ENCODE results near the gene PACS1.

Gene PACS1

GRCh38 chr11:66157182-66157864 lies 87.3 kb downstream of the PACS1 start:
- TF ChIP-seq EZH2 (optimal IDR thresholded peaks at IDR 0.05; ENCODE audit: low read depth, low read length), result no peak
- 0 out of 2 replicates have a peak, but pooled peaks have one; percentile 10 for TF ChIP-seq CTCF (IDR thresholded peaks at IDR 0.05; ENCODE audit: low read length)

DNA sequence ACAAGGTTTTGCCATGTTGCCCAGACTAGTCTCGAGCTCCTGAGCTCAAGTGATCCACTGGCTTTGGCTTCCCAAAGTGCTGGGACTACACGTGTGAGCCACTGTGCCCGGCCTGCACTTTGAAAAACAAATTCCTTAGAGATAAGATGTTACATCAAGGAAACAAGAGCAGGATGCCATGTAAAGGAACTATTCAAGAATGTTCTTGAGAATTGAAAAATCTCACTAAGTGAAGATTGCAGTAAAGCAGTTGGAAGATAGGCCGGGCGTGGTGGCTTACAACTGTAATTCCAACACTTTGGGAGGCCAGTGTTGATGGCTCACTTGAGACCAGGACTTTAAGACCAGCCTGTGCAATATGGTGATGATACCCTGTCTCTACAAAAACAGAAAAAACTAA lies 88.1 kb downstream of the PACS1 start:
- H3K4me2 ChIP-seq (ENCODE audit: low read depth, low read length), result no peak overlapping the region
- H3K27ac ChIP-seq (ENCODE audit: low read length), result no peak overlapping the region
- H3K36me3 ChIP-seq (replicated peaks; ENCODE audit: insufficient read depth, low read length), result no peaks in the 10 kb centered on the region
- no peaks in the 10 kb centered on the region for H4K20me1 ChIP-seq (ENCODE audit: insufficient read depth, low read length)
- H3K27me3 ChIP-seq (replicated peaks; ENCODE audit: insufficient read depth, low read length), result no peaks in the 10 kb centered on the region
- no peaks in the 10 kb centered on the region for H3K79me2 ChIP-seq (ENCODE audit: low read length)
- peaks cover 17% of the 10 kb centered on the region for H3K4me1 ChIP-seq (ENCODE audit: low read length)
- no peak overlapping the region for H2AFZ ChIP-seq (ENCODE audit: low read length)
- no peak for TF ChIP-seq CTCF (IDR thresholded peaks at IDR 0.05; ENCODE audit: low read length)
- TF ChIP-seq EZH2phosphoT487 (IDR thresholded peaks at IDR 0.05; ENCODE audit: low read length), result no peak
- no peak for TF ChIP-seq EZH2 (optimal IDR thresholded peaks at IDR 0.05; ENCODE audit: low read depth, low read length)
- no peaks in the 10 kb centered on the region for H3K9me3 ChIP-seq (replicated peaks; ENCODE audit: insufficient read depth, low read length)
- no peak for DNase-seq
- H3F3A ChIP-seq (ENCODE audit: insufficient read depth, low read length), result peaks cover 11% of the 10 kb centered on the region; the same call in 1 of the 2 replicates
- no peaks in the 10 kb centered on the region for H3K9me2 ChIP-seq (replicated peaks; ENCODE audit: insufficient read depth, low read length)
- no peak overlapping the region for H3K4me3 ChIP-seq (ENCODE audit: low read length)
- H3K9ac ChIP-seq (ENCODE audit: low read length), result no peak overlapping the region

More at GRCh38 chr11:66157182-66157864, 87.3 kb downstream of the PACS1 start:
- peak overlapping the region; percentile 29; the same call in 1 of the 2 replicates for H3K4me2 ChIP-seq (ENCODE audit: low read depth, low read length)
- H3K4me3 ChIP-seq (ENCODE audit: low read length), result no peak overlapping the region
- H3K79me2 ChIP-seq (ENCODE audit: low read length), result no peaks in the 10 kb centered on the region
- peak overlapping the region; percentile 27; the same call in 1 of the 2 replicates for H3K27ac ChIP-seq (ENCODE audit: low read length)
- H4K20me1 ChIP-seq (ENCODE audit: insufficient read depth, low read length), result no peaks in the 10 kb centered on the region
- peaks cover 11% of the 10 kb centered on the region; the same call in 1 of the 2 replicates for H3F3A ChIP-seq (ENCODE audit: insufficient read depth, low read length)
- no peaks in the 10 kb centered on the region for H3K9me2 ChIP-seq (replicated peaks; ENCODE audit: insufficient read depth, low read length)
- H3K4me1 ChIP-seq (ENCODE audit: low read length), result peaks cover 17% of the 10 kb centered on the region
- H2AFZ ChIP-seq (ENCODE audit: low read length), result no peak overlapping the region
- H3K9ac ChIP-seq (ENCODE audit: low read length), result no peak overlapping the region
- H3K36me3 ChIP-seq (replicated peaks; ENCODE audit: insufficient read depth, low read length), result no peaks in the 10 kb centered on the region
- DNase-seq, result peak; percentile 21
- H3K9me3 ChIP-seq (replicated peaks; ENCODE audit: insufficient read depth, low read length), result no peaks in the 10 kb centered on the region
- H3K27me3 ChIP-seq (replicated peaks; ENCODE audit: insufficient read depth, low read length), result no peaks in the 10 kb centered on the region

GRCh38 chr11:66159324-66159984 lies 89.4 kb downstream of the PACS1 start:
- TF ChIP-seq CTCF (IDR thresholded peaks at IDR 0.05; ENCODE audit: low read length) (no peak), EZH2phosphoT487 (IDR thresholded peaks at IDR 0.05; ENCODE audit: low read length) (no peak), EZH2 (optimal IDR thresholded peaks at IDR 0.05; ENCODE audit: low read depth, low read length) (no peak)
- H3K4me3 ChIP-seq (ENCODE audit: low read length), result no peak overlapping the region
- H3K9me2 ChIP-seq (replicated peaks; ENCODE audit: insufficient read depth, low read length), result no peaks in the 10 kb centered on the region
- no peak overlapping the region for H2AFZ ChIP-seq (ENCODE audit: low read length)
- no peaks in the 10 kb centered on the region for H3K9me3 ChIP-seq (replicated peaks; ENCODE audit: insufficient read depth, low read length)
- no peaks in the 10 kb centered on the region for H3K79me2 ChIP-seq (ENCODE audit: low read length)
- DNase-seq, result no peak
- peaks cover 17% of the 10 kb centered on the region for H3K4me1 ChIP-seq (ENCODE audit: low read length)
- H3K4me2 ChIP-seq (ENCODE audit: low read depth, low read length), result no peak overlapping the region
- H3F3A ChIP-seq (ENCODE audit: insufficient read depth, low read length), result peaks cover 11% of the 10 kb centered on the region; the same call in 1 of the 2 replicates
- H3K36me3 ChIP-seq (replicated peaks; ENCODE audit: insufficient read depth, low read length), result no peaks in the 10 kb centered on the region
- no peaks in the 10 kb centered on the region for H4K20me1 ChIP-seq (ENCODE audit: insufficient read depth, low read length)
- H3K27me3 ChIP-seq (replicated peaks; ENCODE audit: insufficient read depth, low read length), result no peaks in the 10 kb centered on the region
- H3K27ac ChIP-seq (ENCODE audit: low read length), result no peak overlapping the region
- H3K9ac ChIP-seq (ENCODE audit: low read length), result no peak overlapping the region

Data from MM.1S (cell line).